ENCODE measurements around the gene NR3C2. TPM values are rescaled to one million over a fixed set of nuclear protein-coding genes. Genes with fewer than 3 reads are reported as not detected.

The NR3C2 gene
- total and polyA plus RNA-seq, 2 experiments from 2014 or later = 1.2 to 3.0 TPM

DNA sequence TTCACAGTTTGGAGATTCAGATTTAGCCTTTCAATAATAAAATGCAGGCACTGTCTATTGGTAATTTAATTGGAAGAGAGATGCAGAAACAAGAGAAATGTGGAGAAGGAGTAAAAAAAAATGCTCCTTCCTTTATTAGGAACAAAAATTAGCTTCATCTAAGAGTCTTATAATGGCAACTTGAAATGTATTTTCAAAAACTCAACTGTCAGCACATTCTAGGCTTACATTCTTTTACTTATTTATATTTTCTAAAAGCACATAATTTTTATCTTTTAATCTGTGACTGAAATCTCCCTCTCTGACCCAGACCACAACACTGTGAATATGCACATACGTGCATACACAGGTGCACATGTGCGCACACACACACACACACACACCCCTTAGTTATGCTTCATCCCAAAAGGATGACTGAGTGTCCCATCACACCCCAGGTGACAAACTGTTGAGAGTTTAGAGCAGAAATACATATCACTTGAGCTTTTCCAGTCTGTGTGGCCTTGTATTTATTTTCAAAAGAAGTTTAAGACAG lies 29.7 kb downstream of the NR3C2 start (continued):
- no peak for TF ChIP-seq EZH2phosphoT487 (IDR thresholded peaks at IDR 0.05; ENCODE audit: unreplicated experiment)

DNA sequence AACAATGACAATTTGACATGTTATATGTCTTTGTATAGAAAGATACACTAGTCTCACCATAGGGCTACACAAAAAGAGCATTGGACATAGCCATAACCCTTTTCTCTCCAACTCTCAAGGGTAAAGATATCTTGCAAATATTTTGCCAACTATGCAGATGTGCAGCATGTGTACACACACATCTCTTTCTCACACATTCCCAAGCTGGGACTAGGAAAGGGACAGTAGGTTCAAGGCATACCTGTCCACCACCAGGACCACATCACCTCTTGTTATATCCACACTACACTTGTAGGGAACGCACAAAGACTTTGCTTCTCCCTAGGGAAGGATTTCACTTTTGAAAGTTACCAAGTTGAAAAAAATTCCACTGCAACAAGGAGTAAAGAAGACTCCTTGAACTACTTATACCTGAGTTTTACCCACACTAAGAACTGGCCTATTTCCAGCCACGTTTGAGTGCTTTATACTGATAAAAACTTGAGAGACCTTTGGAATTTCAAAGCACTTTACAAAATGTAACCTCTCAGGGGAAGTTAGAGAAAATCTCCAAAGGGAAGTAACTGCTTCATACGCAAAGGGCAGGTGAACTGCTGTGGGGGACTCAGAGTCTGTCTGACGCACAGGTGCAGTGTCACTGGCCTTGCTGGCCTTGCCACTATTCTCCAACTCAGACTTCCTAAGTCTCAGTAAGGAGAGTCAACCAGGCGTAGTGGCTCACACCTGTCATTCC lies 36.9 kb downstream of the NR3C2 start:
- Mint-ChIP-seq H3K9me3 (no peaks in the 10 kb centered on the region), H3K36me3 (ENCODE audit: low read depth) (no peaks in the 10 kb centered on the region)
- ATAC-seq = no peak
- TF ChIP-seq, protein P1, sequence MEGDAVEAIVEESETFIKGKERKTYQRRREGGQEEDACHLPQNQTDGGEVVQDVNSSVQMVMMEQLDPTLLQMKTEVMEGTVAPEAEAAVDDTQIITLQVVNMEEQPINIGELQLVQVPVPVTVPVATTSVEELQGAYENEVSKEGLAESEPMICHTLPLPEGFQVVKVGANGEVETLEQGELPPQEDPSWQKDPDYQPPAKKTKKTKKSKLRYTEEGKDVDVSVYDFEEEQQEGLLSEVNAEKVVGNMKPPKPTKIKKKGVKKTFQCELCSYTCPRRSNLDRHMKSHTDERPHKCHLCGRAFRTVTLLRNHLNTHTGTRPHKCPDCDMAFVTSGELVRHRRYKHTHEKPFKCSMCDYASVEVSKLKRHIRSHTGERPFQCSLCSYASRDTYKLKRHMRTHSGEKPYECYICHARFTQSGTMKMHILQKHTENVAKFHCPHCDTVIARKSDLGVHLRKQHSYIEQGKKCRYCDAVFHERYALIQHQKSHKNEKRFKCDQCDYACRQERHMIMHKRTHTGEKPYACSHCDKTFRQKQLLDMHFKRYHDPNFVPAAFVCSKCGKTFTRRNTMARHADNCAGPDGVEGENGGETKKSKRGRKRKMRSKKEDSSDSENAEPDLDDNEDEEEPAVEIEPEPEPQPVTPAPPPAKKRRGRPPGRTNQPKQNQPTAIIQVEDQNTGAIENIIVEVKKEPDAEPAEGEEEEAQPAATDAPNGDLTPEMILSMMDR (conservative IDR thresholded peaks at IDR 0.05; ENCODE audit: low read depth in 2 of 2) = no peak
- no peak for TF ChIP-seq STAT1 (IDR thresholded peaks at IDR 0.05; ENCODE audit: unreplicated experiment)
- TF ChIP-seq CREB1 (CRISPR knock-in tag; IDR thresholded peaks at IDR 0.05; ENCODE audit: low read depth) = no peak
- TF ChIP-seq, protein P2, sequence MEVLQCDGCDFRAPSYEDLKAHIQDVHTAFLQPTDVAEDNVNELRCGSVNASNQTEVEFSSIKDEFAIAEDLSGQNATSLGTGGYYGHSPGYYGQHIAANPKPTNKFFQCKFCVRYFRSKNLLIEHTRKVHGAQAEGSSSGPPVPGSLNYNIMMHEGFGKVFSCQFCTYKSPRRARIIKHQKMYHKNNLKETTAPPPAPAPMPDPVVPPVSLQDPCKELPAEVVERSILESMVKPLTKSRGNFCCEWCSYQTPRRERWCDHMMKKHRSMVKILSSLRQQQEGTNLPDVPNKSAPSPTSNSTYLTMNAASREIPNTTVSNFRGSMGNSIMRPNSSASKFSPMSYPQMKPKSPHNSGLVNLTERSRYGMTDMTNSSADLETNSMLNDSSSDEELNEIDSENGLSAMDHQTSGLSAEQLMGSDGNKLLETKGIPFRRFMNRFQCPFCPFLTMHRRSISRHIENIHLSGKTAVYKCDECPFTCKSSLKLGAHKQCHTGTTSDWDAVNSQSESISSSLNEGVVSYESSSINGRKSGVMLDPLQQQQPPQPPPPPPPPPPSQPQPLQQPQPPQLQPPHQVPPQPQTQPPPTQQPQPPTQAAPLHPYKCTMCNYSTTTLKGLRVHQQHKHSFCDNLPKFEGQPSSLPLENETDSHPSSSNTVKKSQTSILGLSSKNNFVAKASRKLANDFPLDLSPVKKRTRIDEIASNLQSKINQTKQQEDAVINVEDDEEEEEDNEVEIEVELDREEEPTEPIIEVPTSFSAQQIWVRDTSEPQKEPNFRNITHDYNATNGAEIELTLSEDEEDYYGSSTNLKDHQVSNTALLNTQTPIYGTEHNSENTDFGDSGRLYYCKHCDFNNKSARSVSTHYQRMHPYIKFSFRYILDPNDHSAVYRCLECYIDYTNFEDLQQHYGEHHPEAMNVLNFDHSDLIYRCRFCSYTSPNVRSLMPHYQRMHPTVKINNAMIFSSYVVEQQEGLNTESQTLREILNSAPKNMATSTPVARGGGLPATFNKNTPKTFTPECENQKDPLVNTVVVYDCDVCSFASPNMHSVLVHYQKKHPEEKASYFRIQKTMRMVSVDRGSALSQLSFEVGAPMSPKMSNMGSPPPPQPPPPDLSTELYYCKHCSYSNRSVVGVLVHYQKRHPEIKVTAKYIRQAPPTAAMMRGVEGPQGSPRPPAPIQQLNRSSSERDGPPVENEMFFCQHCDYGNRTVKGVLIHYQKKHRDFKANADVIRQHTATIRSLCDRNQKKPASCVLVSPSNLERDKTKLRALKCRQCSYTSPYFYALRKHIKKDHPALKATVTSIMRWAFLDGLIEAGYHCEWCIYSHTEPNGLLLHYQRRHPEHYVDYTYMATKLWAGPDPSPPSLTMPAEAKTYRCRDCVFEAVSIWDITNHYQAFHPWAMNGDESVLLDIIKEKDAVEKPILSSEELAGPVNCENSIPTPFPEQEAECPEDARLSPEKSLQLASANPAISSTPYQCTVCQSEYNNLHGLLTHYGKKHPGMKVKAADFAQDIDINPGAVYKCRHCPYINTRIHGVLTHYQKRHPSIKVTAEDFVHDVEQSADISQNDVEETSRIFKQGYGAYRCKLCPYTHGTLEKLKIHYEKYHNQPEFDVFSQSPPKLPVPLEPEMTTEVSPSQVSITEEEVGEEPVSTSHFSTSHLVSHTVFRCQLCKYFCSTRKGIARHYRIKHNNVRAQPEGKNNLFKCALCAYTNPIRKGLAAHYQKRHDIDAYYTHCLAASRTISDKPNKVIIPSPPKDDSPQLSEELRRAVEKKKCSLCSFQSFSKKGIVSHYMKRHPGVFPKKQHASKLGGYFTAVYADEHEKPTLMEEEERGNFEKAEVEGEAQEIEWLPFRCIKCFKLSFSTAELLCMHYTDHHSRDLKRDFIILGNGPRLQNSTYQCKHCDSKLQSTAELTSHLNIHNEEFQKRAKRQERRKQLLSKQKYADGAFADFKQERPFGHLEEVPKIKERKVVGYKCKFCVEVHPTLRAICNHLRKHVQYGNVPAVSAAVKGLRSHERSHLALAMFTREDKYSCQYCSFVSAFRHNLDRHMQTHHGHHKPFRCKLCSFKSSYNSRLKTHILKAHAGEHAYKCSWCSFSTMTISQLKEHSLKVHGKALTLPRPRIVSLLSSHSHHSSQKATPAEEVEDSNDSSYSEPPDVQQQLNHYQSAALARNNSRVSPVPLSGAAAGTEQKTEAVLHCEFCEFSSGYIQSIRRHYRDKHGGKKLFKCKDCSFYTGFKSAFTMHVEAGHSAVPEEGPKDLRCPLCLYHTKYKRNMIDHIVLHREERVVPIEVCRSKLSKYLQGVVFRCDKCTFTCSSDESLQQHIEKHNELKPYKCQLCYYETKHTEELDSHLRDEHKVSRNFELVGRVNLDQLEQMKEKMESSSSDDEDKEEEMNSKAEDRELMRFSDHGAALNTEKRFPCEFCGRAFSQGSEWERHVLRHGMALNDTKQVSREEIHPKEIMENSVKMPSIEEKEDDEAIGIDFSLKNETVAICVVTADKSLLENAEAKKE (CRISPR knock-in tag; IDR thresholded peaks at IDR 0.05) = no peak
- TF ChIP-seq, protein P3, sequence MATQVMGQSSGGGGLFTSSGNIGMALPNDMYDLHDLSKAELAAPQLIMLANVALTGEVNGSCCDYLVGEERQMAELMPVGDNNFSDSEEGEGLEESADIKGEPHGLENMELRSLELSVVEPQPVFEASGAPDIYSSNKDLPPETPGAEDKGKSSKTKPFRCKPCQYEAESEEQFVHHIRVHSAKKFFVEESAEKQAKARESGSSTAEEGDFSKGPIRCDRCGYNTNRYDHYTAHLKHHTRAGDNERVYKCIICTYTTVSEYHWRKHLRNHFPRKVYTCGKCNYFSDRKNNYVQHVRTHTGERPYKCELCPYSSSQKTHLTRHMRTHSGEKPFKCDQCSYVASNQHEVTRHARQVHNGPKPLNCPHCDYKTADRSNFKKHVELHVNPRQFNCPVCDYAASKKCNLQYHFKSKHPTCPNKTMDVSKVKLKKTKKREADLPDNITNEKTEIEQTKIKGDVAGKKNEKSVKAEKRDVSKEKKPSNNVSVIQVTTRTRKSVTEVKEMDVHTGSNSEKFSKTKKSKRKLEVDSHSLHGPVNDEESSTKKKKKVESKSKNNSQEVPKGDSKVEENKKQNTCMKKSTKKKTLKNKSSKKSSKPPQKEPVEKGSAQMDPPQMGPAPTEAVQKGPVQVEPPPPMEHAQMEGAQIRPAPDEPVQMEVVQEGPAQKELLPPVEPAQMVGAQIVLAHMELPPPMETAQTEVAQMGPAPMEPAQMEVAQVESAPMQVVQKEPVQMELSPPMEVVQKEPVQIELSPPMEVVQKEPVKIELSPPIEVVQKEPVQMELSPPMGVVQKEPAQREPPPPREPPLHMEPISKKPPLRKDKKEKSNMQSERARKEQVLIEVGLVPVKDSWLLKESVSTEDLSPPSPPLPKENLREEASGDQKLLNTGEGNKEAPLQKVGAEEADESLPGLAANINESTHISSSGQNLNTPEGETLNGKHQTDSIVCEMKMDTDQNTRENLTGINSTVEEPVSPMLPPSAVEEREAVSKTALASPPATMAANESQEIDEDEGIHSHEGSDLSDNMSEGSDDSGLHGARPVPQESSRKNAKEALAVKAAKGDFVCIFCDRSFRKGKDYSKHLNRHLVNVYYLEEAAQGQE (IDR thresholded peaks at IDR 0.05; ENCODE audit: unreplicated experiment) = no peak
- no peak for TF ChIP-seq EZH2phosphoT487 (IDR thresholded peaks at IDR 0.05; ENCODE audit: unreplicated experiment)
- no peak for TF ChIP-seq ZNF331 (CRISPR knock-in tag; IDR thresholded peaks at IDR 0.05; ENCODE audit: low read depth)
- TF ChIP-seq JUNB (IDR thresholded peaks at IDR 0.05; ENCODE audit: unreplicated experiment) = no peak
- TF ChIP-seq ZNF114 (CRISPR knock-in tag; IDR thresholded peaks at IDR 0.05) = no peak
- no peak for TF ChIP-seq EZH2 (IDR thresholded peaks at IDR 0.05; ENCODE audit: low read depth, unreplicated experiment)
- no peak for TF ChIP-seq POLR2AphosphoS5 (IDR thresholded peaks at IDR 0.05; ENCODE audit: low read depth)
- TF ChIP-seq, protein P4, sequence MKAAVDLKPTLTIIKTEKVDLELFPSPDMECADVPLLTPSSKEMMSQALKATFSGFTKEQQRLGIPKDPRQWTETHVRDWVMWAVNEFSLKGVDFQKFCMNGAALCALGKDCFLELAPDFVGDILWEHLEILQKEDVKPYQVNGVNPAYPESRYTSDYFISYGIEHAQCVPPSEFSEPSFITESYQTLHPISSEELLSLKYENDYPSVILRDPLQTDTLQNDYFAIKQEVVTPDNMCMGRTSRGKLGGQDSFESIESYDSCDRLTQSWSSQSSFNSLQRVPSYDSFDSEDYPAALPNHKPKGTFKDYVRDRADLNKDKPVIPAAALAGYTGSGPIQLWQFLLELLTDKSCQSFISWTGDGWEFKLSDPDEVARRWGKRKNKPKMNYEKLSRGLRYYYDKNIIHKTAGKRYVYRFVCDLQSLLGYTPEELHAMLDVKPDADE (IDR thresholded peaks at IDR 0.05) = no peak

More for the DNA sequence above, 36.9 kb downstream of the NR3C2 start:
- Histone ChIP-seq H3K4me2 (no peak overlapping the region), H3K27ac (ENCODE audit: low read depth) (no peak overlapping the region), H3K4me1 (ENCODE audit: insufficient read depth) (peaks cover 16% of the 10 kb centered on the region), H3K36me3 (ENCODE audit: insufficient read depth) (no peaks in the 10 kb centered on the region), H4K20me1 (replicated peaks; ENCODE audit: insufficient read depth) (no peaks in the 10 kb centered on the region), H3K79me2 (replicated peaks; ENCODE audit: insufficient read depth) (no peaks in the 10 kb centered on the region), H3K9me2 (ENCODE audit: insufficient read depth) (no peaks in the 10 kb centered on the region), H3K4me3 (no peak overlapping the region), H3K27me3 (ENCODE audit: insufficient read depth) (no peaks in the 10 kb centered on the region), H3F3A (replicated peaks; ENCODE audit: low read depth) (no peaks in the 10 kb centered on the region), H2AFZ (no peak overlapping the region)
- Mint-ChIP-seq H3K27me3 (ENCODE audit: insufficient read depth, low read depth, poor library complexity) (no peaks in the 10 kb centered on the region), H3K27ac (no peak overlapping the region), H3K4me1 (peaks cover 10% of the 10 kb centered on the region; the same call in 2 of the 3 replicates), H3K4me3 (no peak overlapping the region)
- DNase-seq (ENCODE audit: low spot score) = no peak
